HuH-7 (cell line): ENCODE results near the gene NPM1.

Experiments
- DNase-seq: peaks from one replicate; pipeline ENCODE4 v3.0.0; 2011; ENCODE audit warnings: low spot score

Gene NPM1

DNA sequence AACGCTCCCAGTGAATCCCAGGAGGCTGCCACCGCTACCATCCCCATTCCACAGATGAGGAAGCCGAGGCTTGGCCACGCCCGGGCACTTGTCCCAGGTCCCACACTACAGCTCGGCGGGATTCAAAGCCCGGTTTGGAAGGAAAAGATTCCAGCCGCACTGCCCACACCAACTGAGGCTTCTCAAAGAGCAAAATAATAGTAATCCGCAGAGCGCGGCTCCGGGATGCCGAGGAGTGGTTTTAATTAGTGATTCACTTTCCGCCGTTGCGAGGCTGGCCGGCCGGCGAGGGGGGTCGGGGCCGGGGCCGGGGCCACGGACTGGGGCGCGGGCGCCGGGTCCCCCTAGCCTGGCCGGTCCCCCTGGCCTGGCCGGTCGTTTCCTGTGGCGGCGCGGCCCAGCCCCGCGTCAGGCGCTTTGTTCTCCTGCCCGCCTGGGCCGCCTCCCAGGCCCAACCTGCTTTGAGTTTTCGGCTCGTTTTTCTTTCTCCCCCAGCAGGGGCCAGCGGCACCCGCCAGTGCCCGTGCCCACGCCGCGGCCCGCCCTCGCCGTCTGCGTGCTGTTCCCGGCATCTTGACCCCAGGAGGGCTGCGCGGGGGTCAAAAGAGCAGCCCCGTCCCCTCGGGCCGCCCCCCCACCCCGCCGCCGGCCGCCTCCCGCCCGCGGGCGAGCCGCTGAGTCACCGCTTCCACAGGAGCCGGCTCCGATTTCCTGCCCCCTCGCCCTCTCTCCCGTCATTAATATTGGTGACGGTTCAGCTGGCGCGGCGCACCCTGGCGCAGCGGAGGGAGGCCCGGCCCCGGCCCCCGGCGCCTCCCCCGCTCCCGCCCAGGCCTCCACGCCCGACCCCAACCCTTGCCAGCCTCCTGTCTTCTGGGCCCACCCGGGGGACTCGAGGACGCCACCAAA, 63.0 kb downstream of the NPM1 start:
- no peak for DNase-seq

DNA sequence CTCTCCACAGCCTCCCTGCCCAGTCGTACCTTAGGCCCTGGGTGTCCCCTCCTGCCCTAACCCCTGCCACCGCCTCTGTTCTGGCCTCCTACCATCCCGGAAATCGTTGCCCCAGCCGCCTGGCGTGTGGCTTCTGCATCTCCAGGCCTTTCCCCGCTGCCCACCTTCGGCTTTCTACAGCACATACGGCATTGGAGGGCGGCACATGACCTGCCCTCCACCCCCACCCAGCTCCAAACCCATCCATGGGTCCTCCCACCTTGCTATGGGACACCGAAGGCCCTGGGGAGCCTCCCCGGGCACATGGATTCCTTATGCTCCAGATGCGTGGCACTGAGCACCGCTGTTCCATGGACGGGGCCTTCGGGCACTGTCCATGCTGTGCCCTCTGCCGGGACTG, 63.8 kb downstream of the NPM1 start:
- DNase-seq: no peak

DNA sequence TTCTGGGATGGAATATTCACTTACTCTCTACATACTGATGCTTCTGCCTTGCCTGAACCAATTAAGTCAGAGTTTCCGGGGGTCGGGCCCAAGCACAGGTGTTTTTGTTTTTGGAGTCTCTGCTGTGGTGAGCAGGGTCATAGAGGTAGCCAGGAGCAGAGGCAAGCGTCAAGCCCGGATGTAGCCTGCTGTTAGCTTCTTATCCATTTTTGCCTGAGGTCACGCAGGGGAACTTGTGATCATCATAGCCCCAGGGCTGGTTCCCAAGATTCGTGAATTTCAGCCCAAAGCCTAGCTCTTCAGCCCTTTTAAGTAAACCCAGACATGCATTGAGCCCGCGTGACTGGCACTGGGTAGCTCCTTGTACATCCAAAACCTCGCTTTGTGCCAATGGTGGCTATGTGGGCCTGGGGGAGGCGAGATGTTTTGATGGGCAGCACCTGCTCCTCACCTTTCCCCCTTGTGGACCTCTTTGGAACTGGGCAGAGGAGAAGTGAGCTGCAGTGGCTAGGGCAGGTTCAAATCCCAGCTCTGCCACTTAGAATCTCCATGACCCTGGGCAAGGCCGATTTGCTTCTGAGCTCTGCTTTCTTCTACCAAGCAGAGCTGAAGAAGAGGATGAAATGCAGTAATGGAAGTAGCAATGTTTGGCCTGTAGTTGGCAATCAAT, 65.5 kb downstream of the NPM1 start:
- no peak for DNase-seq

DNA sequence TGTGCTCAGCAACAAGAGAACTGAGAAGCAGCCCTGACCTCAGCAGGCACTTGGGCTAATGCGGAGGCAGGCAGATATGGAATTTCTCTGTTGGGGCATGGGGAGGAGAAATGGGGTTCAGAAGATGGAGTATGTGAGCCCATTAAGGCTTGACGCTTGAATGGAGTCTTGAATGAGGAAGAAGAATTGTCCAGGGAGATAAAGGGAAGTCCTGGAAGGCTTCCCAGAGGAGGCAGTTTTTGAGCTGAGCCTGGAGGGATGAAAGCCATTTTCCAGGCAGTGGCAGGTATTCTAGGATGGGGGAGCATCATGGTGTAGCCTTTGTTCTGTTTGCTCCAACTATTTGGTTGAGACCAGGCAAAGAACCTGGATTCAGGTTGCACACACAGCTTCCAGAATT, 66.3 kb downstream of the NPM1 start:
- DNase-seq: no peak

DNA sequence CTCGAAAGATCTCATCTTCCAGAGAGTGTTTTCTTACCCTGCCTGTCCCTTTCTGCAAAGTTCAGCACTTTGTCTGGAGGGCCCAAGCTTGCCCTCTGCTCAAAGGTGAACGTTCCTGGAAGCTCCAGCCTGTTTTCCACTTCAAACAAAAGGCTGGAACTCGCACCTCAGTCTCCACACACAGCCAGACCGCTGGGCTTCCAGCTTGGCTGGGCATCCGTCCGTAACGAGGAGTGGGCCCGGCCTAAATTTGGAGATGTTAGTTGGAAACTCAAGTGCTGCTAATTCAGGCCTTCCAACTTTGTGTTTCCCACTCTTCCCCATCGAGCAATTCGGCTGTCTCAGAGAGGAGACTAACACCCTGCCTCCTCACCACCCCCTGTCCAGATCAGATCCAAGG, 66.9 kb downstream of the NPM1 start:
- DNase-seq: no peak

DNA sequence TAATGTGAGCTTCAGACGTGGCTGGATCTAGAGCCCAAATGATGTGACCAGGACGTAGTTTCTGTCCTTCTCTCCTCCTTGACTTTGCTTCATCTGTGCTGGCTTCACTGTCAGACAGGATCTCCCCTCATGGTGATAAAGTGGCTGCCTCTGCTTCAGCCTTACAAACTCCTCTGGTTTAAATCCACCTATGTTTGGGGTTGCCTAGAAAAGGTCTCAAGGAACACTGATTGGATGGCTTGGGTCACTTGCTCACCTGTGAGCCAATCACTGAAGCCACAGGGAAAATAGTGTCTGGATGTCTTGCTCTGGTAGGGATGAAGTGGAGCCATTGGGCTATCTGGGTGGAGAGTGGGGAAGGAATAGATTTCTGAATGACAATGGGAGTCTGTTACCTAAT, 67.9 kb downstream of the NPM1 start:
- no peak for DNase-seq

DNA sequence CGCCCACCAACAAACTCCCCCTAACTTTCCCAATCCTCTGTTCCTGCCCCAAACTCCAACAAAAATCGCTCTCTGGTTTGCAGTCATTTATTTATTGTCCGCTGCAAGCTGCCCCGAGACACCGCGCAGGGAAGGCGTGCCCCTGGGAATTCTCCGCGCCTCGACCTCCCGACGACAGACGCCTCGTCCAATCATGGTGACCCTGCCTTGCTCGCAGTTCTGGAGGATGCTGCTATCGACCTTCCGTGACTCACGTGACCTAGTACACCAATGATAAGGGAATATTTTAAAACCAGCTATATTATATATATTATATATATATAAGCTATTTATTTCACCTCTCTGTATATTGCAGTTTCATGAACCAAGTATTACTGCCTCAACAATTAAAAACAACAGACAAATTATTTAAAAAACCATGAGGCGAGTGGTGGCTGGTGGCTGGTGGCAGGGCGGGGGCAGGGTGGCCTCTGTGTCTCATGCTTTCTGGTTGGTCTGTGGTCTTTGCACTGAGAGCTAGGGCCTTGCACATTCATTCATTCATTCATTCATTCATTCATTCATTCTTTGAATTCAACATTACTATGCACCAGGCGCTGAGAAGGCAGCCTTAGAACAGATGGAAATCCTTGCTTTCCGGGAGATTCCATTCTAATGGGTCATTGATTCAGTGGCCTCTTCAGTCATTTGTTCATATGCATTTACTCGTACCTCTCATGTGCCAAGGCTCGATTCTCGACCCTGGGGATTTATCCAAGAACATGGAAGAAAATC, 69.7 kb downstream of the NPM1 start:
- DNase-seq: no peak

DNA sequence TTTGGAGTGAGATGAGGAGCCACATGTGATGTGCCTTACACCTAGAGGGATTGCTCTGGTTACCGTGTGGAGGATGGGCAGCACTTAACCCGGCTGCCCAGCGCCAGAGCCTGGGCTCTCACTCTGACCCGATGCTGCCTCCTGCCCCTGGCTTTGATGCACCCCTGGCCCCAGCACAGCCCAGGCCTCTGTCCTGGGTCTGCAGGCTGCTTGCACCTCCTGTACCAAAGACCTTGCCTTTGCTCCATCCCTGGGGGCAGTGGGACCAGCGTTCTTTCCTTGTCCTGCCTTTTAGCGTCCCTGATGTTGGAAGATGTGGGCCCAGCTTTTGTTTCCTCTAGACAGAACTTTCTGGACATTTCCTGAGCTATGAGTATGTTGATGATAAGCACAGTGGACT, 72.2 kb downstream of the NPM1 start:
- no peak for DNase-seq
